ENCODE measurements around the gene SCNN1A.

DNA sequence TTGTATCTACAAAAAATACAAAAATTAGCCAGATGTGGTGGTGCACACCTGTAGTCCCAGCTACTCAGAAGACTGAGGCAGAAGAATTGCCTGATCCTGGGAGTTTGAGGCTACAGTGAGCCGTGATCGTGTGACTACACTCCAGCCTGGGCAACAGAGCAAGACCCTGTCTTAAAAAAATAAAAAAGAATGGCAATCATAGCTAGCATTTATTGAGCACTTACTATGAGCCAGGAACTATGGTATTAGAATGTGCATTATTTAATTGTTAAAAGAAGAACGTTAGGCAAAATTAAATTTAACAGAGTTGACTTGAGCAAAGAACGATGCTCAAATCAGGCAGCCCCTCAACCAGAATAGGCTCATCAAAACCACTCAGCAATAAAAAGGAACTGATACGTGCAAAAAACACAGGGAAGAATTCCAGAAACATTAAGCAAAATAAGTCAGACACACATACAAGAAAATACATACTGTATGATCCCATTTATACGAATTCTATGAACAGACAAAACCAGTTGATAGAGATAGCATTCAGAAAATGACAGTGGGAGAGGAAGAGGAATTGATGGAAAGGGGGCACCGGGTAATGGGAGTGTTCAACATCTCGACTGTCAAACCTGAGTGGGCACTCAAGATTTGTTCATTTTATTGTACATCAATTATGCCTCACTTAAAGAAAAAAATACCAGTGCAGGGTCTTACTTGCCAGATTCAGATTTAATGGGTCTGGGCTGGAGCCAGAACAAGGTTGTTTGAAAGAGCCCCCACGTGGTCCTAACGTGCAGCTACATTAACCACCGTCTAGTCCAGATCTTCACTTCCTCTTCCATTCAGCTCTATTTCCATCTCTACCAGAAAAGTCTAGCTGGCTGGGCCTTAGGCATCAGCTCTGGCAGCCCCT, 8.0 kb downstream of the SCNN1A start:
- TF ChIP-seq CTCF (conservative IDR thresholded peaks at IDR 0.05) (no peak), EZH2 (IDR thresholded peaks at IDR 0.05; ENCODE audit: low read depth) (no peak)

Measured in PC-9 (cell line).